ENCODE results near the gene PDE4D. TPM values are rescaled to one million over a fixed set of nuclear protein-coding genes. Genes with fewer than 3 reads are reported as not detected.

The PDE4D gene
- total and polyA plus RNA-seq, 2 of the 4 experiments (the other 2 are of a cell fraction) = 1.4 to 7.9 TPM

- Histone ChIP-seq H3K18ac (ENCODE audit: low read depth, low read length) (no peak overlapping the region), H3K79me1 (ENCODE audit: low read depth in 1 of 2, low read length in 2 of 2) (no peaks in the 10 kb centered on the region), H3K4me2 (ENCODE audit: low read depth, low read length) (no peak overlapping the region), H2AFZ (replicated peaks; ENCODE audit: low read length, poor library complexity) (no peak overlapping the region), H3K9ac (ENCODE audit: low read depth, low read length) (no peak overlapping the region), H3K27ac (ENCODE audit: insufficient read depth, low read length) (no peak overlapping the region), H2AK5ac (ENCODE audit: low read depth, low read length) (no peak overlapping the region), H4K91ac (ENCODE audit: insufficient read depth, low read depth, low read length) (no peak overlapping the region), H3K4me3 (ENCODE audit: insufficient read depth, low read depth, low read length) (no peak overlapping the region), H3K27me3 (ENCODE audit: control insufficient read depth, insufficient read depth, low read length) (peaks cover 6% of the 10 kb centered on the region; the same call in 1 of the 2 replicates), H3K36me3 (ENCODE audit: control insufficient read depth, insufficient read depth, low read length) (no peaks in the 10 kb centered on the region), H2BK120ac (ENCODE audit: low read depth, low read length) (no peak overlapping the region), H3K9me1 (ENCODE audit: insufficient read depth, low read length) (no peaks in the 10 kb centered on the region), H3K9me3 (ENCODE audit: control insufficient read depth, insufficient read depth, low read length) (no peaks in the 10 kb centered on the region), H2BK5ac (ENCODE audit: low read depth, low read length, poor library complexity, severe bottlenecking) (no peak overlapping the region), H4K8ac (ENCODE audit: low read depth in 2 of 2, low read length in 2 of 2) (no peak overlapping the region), H2AK9ac (replicated peaks; ENCODE audit: low read depth, low read length, poor library complexity) (no peak overlapping the region), H3K56ac (ENCODE audit: extremely low read depth, insufficient read depth, low read length) (no peak overlapping the region), H3K4ac (ENCODE audit: low read depth, low read length) (no peak overlapping the region), H4K20me1 (ENCODE audit: insufficient read depth, low read length) (no peaks in the 10 kb centered on the region), H3K14ac (replicated peaks; ENCODE audit: low read depth, low read length) (no peak overlapping the region), H2BK15ac (ENCODE audit: low read depth, low read length) (no peak overlapping the region), H3K23ac (ENCODE audit: low read depth, low read length) (no peak overlapping the region), H4K5ac (ENCODE audit: low read depth, low read length) (no peak overlapping the region), H3K4me1 (ENCODE audit: control insufficient read depth, insufficient read depth, low read length) (no peaks in the 10 kb centered on the region), H2BK20ac (ENCODE audit: low read depth, low read length) (no peak overlapping the region)
- no CpG with 5 or more reads among the region's 1 CpG for WGBS, 2 experiments (ENCODE audit: extremely low coverage in 2 of 2, insufficient read length in 1 of 2)
- no peak for ATAC-seq (ENCODE audit: low read depth)
- intact Hi-C loops (cut with micrococcal nuclease) (no loop called here), dilution Hi-C loops (cut with HindIII; ENCODE audit: low sequenced_read_pairs, unreplicated experiment) (loop anchor here (25.0 kb wide), 1 partner anchor 163 kb away; no protein-coding TSS in a partner anchor), in situ Hi-C loops (cut with MboI; ENCODE audit: low sequenced_read_pairs) (no loop called here)
- POLR2A ChIA-PET (ENCODE audit: unreplicated experiment) = no interaction called here
- DNase-seq = no peak
- CTCF ChIA-PET = no interaction called here
- no TSS peak for BruUV-seq (replicated peaks)
- TF ChIP-seq MAFK (IDR thresholded peaks at IDR 0.05; ENCODE audit: low read depth, low read length) (no peak), MAZ (IDR thresholded peaks at IDR 0.05; ENCODE audit: borderline replicate concordance, low read depth, low read length) (no peak), CEBPB (IDR thresholded peaks at IDR 0.05; ENCODE audit: low read depth, low read length) (peak; percentile 66), NFE2L2 (IDR thresholded peaks at IDR 0.05; ENCODE audit: low read depth, low read length) (no peak), MXI1 (IDR thresholded peaks at IDR 0.05; ENCODE audit: borderline replicate concordance, low read depth, low read length) (no peak)
- TF ChIP-seq, protein P1, sequence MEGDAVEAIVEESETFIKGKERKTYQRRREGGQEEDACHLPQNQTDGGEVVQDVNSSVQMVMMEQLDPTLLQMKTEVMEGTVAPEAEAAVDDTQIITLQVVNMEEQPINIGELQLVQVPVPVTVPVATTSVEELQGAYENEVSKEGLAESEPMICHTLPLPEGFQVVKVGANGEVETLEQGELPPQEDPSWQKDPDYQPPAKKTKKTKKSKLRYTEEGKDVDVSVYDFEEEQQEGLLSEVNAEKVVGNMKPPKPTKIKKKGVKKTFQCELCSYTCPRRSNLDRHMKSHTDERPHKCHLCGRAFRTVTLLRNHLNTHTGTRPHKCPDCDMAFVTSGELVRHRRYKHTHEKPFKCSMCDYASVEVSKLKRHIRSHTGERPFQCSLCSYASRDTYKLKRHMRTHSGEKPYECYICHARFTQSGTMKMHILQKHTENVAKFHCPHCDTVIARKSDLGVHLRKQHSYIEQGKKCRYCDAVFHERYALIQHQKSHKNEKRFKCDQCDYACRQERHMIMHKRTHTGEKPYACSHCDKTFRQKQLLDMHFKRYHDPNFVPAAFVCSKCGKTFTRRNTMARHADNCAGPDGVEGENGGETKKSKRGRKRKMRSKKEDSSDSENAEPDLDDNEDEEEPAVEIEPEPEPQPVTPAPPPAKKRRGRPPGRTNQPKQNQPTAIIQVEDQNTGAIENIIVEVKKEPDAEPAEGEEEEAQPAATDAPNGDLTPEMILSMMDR (conservative IDR thresholded peaks at IDR 0.05; ENCODE audit: low read depth, low read length) = no peak
Measured at GRCh38 chr5:59198832-59199231, 694.7 kb downstream of the PDE4D start.

Measured in IMR-90 (cell line).